Loucy (cell line): ENCODE data around the gene SHMT2.
A peak's percentile ranks its signal among the peaks of the same experiment; 100 is the strongest.

Experiments
- H2AFZ ChIP-seq: fragments of 200-600 bp; sonication (generic); 2 replicates; pipeline ENCODE4 v1.6.0; 2016; ENCODE audit warnings: antibody characterized with exemption, mild to moderate bottlenecking, low read length, moderate library complexity
- H3F3A ChIP-seq: fragments of 200-600 bp; 2 replicates; pipeline ENCODE4 v1.6.0; 2016; ENCODE audit warnings: antibody characterized with exemption, low read depth, mild to moderate bottlenecking
- H3K27me3 ChIP-seq: fragments of 200-600 bp; sonication (generic); 2 replicates; pipeline ENCODE4 v1.6.1; 2014; ENCODE audit warnings: low read length, mild to moderate bottlenecking; ENCODE audit not compliant: insufficient read depth, poor library complexity, severe bottlenecking
- H3K36me3 ChIP-seq: fragments of 200-600 bp; sonication (generic); 2 replicates; pipeline ENCODE4 v1.6.1; 2016; ENCODE audit warnings: low read length; ENCODE audit not compliant: insufficient read depth
- H3K4me1 ChIP-seq: fragments of 200-600 bp; sonication (generic); 2 replicates; pipeline ENCODE4 v1.5.1; 2014; ENCODE audit warnings: low read length, mild to moderate bottlenecking; ENCODE audit not compliant: insufficient read depth, poor library complexity, severe bottlenecking
- H3K4me2 ChIP-seq: fragments of 200-600 bp; sonication (generic); 2 replicates; pipeline ENCODE4 v1.6.0; 2014; ENCODE audit warnings: antibody characterized with exemption, low read length, low read depth, mild to moderate bottlenecking; ENCODE audit not compliant: poor library complexity, severe bottlenecking
- H3K4me3 ChIP-seq: fragments of 200-600 bp; sonication (generic); 2 replicates; pipeline ENCODE4 v1.5.1; 2014; ENCODE audit warnings: low read length, mild to moderate bottlenecking, mixed read lengths; ENCODE audit not compliant: poor library complexity, severe bottlenecking
- H3K79me2 ChIP-seq: fragments of 200-600 bp; sonication (generic); 2 replicates; pipeline ENCODE4 v1.6.1; 2014; ENCODE audit warnings: low read length; ENCODE audit not compliant: insufficient read depth
- H3K9ac ChIP-seq: fragments of 200-600 bp; sonication (generic); 2 replicates; pipeline ENCODE4 v1.6.0; 2014; ENCODE audit warnings: mild to moderate bottlenecking, low read depth, low read length, moderate library complexity; ENCODE audit not compliant: poor library complexity, severe bottlenecking
- H3K9me2 ChIP-seq: fragments of 200-600 bp; sonication (generic); replicated peaks from 2 replicates; pipeline ENCODE4 v1.6.1; 2016; ENCODE audit warnings: low read depth, low read length, mixed read lengths
- H3K9me3 ChIP-seq: fragments of 200-600 bp; sonication (generic); 2 replicates; pipeline ENCODE4 v1.6.1; 2014; ENCODE audit warnings: mild to moderate bottlenecking, antibody characterized with exemption, low read length, low read depth; ENCODE audit not compliant: insufficient read depth
- H4K20me1 ChIP-seq: fragments of 200-600 bp; sonication (generic); 2 replicates; pipeline ENCODE4 v1.6.0; 2014; ENCODE audit warnings: antibody characterized with exemption, low read length, mild to moderate bottlenecking; ENCODE audit not compliant: insufficient read depth, poor library complexity, severe bottlenecking
- CTCF ChIP-seq: fragments of 200-600 bp; sonication (generic); conservative IDR thresholded peaks from 2 replicates; pipeline ENCODE4 v1.5.1; 2014; ENCODE audit warnings: mild to moderate bottlenecking, antibody characterized with exemption, low read length
- EZH2phosphoT487 ChIP-seq: fragments of 200-600 bp; IDR thresholded peaks from 2 replicates; pipeline ENCODE4 v1.6.1; 2018; ENCODE audit warnings: antibody characterized with exemption, mild to moderate bottlenecking, moderate library complexity, borderline replicate concordance

SHMT2 gene

GRCh38 chr12:57196439-57196838 is 33.1 kb upstream of the SHMT2 start:
- Histone ChIP-seq H4K20me1 (no peaks in the 10 kb centered on the region), H3K79me2 (no peaks in the 10 kb centered on the region), H3K27me3 (no peaks in the 10 kb centered on the region), H3K4me2 (peak overlapping the region; percentile 62), H3K4me1 (peaks cover 17% of the 10 kb centered on the region), H3K9me2 (no peaks in the 10 kb centered on the region), H3F3A (no peaks in the 10 kb centered on the region), H3K9ac (peak overlapping the region; percentile 46), H3K36me3 (no peaks in the 10 kb centered on the region; the same call in 1 of the 2 replicates), H3K9me3 (no peaks in the 10 kb centered on the region), H3K4me3 (peak overlapping the region; percentile 40), H2AFZ (no peak overlapping the region; the same call in 1 of the 2 replicates)
- TF ChIP-seq CTCF: no peak
- TF ChIP-seq EZH2phosphoT487: no peak

GRCh38 chr12:57196956-57197355 is 32.6 kb upstream of the SHMT2 start:
- no peak overlapping the region for H2AFZ ChIP-seq
- H3K4me3 ChIP-seq: no peak overlapping the region
- no peak for TF ChIP-seq CTCF
- no peak for TF ChIP-seq EZH2phosphoT487
- peaks cover 17% of the 10 kb centered on the region for H3K4me1 ChIP-seq
- no peaks in the 10 kb centered on the region for H3K27me3 ChIP-seq
- H3K9me3 ChIP-seq: no peaks in the 10 kb centered on the region
- H3K79me2 ChIP-seq: no peaks in the 10 kb centered on the region
- no peaks in the 10 kb centered on the region for H4K20me1 ChIP-seq
- no peaks in the 10 kb centered on the region; the same call in 1 of the 2 replicates for H3K36me3 ChIP-seq
- no peak overlapping the region for H3K9ac ChIP-seq
- no peak overlapping the region for H3K4me2 ChIP-seq
- H3F3A ChIP-seq: no peaks in the 10 kb centered on the region
- H3K9me2 ChIP-seq: no peaks in the 10 kb centered on the region

GRCh38 chr12:57198329-57198728 is 31.2 kb upstream of the SHMT2 start:
- Histone ChIP-seq H2AFZ (no peak overlapping the region), H3F3A (no peaks in the 10 kb centered on the region), H3K4me1 (peaks cover 17% of the 10 kb centered on the region), H3K9me2 (no peaks in the 10 kb centered on the region), H3K27me3 (no peaks in the 10 kb centered on the region), H3K9me3 (no peaks in the 10 kb centered on the region), H4K20me1 (no peaks in the 10 kb centered on the region), H3K9ac (no peak overlapping the region), H3K4me2 (no peak overlapping the region), H3K4me3 (no peak overlapping the region), H3K79me2 (no peaks in the 10 kb centered on the region), H3K36me3 (no peaks in the 10 kb centered on the region)
- TF ChIP-seq CTCF (no peak), EZH2phosphoT487 (no peak)
